ENCODE data around the gene PMIS2.
A peak's percentile ranks its signal among the peaks of the same experiment; 100 is the strongest.
"Not testable (repeated sequence)": the region's sequence is repeated elsewhere in the genome, so short reads cannot be mapped to it uniquely, and the experiment has no call there.

PMIS2 gene

DNA sequence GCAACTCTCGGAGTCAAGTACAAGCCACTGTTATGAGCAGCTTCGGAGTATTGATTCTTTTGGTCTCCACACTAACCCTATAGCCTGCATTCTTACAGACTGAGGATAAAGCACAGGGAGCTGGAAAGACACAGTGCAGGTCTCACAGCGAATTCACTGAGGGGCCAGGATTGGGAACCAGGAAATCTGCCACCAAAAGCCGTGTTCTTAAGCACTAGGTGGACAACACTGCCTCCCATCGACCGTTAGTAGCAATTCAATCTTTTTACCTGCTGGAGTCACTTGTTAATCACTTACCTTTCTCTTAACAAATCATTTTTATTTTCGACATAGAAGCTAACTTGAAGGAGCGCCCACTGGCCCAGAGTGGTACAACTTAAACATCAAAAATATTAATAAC is 6.3 kb downstream of the PMIS2 start:
- DNase-seq (ENCODE audit: low read depth) = peak; percentile 51

DNA sequence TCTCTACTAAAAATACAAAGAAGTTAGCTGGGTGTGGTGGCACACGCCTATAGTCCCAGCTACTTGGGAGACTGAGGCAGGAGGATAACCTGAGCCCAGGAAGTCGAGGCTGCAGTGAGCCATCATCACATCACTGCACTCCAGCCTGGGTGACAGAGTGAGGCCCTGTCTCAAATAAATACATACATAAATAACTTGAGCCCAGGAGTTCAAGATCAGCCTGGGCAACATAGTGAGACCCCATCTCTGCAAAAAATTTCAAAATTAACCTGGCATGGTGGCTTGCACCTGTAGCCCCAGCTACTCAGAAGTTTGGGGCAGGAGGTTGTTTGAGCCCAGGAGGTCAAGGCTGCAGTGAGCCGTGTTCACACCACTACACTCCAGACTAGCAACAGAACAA is 9.1 kb downstream of the PMIS2 start:
- not testable (repeated sequence) for DNase-seq (ENCODE audit: low read depth)

DNA sequence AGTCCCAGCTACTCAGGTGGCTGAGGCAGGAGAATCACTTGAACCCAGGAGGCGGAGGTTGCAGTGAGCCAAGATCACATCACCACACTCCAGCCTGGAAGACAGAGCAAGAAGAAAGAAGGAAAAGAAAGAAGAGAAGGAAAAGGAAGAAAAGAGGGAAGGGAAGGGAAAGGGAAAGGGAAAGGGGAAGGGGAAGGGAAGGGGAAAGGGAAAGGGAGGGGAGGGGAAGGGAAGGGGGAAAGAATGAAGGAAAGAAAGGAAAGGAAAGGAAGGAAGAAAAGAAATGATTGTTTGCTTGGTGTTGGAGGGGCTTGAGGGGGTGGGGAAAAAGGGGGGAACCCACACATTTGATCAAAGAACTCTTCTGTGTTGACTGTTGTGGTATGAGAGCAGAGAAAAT is 10.0 kb downstream of the PMIS2 start:
- no peak for DNase-seq (ENCODE audit: low read depth)

DNA sequence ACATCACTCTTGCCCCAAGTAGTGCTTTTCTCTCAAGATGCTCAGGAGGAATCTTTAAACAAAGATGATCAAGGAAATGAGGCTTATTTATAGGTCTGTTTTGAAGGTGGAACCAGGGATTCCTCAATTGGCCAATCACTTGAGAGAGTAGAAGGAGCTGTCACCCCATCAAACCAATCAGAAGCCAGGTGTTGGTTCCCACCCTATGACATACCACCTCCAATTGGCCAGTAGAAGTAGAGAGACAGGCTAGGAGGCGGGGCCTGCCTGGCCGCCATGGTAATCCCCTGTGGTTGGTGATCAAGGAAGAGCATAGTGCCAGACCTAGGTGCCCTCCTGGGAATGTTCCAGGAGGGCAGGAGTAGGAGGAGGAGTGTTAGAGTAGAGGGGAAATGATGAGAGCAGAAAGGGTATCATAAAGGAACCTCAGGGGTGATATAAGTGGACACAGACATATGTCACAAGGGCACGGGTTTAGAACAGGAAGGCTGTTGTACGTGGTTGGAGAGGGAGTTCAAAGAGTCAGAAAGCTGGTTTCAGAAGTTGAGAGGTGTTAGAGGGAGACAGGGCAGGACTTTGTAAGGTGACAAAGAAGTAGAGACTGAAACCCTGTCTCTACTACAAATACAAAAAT is 10.5 kb downstream of the PMIS2 start:
- DNase-seq (ENCODE audit: low read depth) = peak; percentile 21

DNA sequence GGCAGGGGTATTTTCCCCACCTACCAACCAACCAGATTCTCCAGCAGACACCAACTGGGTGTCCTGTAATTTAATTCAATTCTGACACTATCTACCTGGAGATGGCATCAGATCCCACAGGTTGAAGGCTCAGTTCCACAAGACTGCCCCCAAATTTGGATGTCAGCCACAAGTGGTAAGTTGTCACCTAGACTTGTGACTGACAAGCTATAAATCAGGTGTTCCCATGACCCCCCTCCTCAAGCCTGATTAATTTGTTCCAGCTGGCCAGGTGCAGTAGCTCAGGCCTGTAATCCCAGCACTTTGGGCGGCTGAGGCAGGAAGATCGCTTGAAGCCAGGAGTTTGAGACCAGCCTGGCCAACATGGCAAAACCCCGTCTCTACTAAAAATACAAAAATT is 16.0 kb downstream of the PMIS2 start:
- no peak for DNase-seq (ENCODE audit: low read depth)

DNA sequence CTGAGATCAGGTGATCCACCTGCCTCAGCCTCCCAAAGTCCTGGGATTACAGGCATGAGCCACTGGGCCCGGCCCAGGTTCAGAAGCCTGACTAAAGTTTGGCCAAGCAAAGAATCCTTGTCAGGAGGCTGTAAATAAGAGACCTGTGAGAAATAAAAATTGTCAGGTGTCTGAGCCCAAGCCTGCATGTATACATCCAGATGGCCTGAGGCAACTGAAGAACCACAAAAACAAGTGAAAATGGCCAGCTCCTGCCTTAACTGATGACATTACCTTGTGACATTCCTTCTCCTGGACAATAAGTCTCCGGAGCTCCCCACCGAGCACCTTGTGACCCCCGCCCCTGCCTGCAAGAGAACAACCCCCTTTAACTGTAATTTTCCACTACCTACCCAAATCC is 18.5 kb downstream of the PMIS2 start:
- not testable (repeated sequence) for DNase-seq (ENCODE audit: low read depth)

DNA sequence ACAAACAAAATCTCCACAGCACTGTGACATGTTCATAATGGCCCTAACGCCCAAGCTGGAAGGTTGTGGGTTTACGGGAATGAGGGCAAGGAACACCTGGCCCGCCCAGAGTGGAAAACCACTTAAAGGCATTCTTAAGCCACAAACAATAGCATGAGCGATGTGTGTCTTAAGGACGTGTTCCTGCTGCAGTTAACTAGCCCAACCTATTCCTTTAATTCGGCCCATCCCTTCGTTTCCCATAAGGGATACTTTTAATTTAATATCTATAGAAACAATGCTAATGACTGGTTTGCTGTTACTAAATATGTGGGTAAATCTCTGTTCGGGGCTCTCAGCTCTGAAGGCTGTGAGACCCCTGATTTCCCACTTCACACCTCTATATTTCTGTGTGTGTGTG is 21.2 kb downstream of the PMIS2 start:
- not testable (repeated sequence) for DNase-seq (ENCODE audit: low read depth)

DNA sequence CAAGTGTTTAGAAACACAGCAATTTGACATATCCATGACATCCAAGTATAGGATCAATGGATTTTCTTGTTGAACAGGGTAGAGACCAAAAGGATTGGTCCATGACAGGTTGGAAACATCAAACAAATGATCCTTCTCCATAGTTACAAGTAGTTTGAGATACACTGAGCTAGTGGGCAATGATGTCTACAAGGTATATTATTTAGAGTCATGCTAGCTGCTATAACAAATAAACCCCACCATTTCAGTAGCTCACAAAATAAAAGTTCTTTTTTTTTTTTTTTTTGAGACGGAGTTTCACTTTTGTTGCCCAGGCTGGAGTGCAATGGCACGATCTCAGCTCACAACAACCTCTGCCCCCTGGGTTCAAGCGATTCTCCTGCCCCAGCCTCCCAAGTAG is 21.7 kb downstream of the PMIS2 start:
- DNase-seq (ENCODE audit: low read depth) = no peak

DNA sequence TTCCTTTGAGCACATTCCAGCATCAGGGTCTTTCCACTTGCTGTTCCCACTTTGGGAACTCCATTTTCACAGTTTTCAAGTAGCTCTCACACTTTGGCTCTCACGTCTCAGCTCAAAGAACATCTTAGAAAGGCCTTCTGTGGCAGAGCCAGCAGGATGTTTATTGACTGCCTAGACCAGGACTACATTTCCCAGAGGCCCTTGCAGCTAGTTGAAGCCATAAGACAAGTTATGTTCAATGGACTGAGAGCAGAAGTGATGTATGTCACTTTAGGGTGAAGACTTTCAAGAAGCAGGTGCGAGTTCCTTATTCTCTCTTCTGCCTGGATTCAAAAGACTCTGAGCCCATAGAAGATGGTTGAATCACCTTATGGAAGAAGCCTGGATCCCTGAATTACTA is 22.3 kb downstream of the PMIS2 start:
- peak; percentile 25 for DNase-seq (ENCODE audit: low read depth)

DNA sequence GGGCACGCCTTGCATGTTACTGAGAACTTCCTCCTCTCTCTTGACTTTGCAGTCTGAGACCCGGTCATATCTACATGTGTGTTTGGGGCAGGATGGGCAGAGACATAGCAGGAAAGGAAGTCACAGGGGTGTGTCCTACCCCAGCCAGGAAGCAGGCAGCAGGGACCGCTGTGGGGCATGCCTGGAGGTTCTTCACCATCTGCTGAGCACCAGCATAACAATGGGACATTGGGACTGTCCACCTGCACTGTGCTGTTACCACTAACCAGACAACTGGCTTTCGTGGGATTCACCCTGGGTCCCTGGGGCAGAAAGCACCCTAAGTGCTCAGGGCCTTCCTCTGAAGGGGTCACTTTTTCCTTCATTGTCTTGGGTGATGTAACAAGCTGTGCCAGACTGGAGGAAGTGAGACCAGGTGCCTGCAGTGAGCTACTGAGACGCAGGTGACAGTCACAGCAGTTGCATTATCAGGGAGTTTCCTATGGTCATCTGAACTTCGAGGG is 23.9 kb downstream of the PMIS2 start:
- DNase-seq (ENCODE audit: low read depth) = no peak

DNA sequence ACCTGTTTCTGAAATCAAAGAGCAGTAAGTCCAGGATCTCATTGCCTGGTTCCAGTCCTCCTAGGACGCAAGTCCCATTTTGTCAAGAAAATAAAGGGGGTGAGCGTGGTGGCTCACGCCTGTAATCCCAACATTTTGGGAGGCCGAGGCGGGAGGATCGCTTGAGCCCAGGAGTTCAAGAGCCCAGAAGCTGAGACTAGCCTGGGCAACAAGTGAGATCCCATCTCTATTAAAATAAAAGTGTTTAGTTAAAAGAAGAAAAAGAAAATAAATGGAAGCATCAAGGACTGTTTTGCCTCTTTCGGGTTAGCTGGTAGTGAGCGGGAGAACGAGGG is 26.2 kb downstream of the PMIS2 start:
- DNase-seq (ENCODE audit: low read depth) = no peak

DNA sequence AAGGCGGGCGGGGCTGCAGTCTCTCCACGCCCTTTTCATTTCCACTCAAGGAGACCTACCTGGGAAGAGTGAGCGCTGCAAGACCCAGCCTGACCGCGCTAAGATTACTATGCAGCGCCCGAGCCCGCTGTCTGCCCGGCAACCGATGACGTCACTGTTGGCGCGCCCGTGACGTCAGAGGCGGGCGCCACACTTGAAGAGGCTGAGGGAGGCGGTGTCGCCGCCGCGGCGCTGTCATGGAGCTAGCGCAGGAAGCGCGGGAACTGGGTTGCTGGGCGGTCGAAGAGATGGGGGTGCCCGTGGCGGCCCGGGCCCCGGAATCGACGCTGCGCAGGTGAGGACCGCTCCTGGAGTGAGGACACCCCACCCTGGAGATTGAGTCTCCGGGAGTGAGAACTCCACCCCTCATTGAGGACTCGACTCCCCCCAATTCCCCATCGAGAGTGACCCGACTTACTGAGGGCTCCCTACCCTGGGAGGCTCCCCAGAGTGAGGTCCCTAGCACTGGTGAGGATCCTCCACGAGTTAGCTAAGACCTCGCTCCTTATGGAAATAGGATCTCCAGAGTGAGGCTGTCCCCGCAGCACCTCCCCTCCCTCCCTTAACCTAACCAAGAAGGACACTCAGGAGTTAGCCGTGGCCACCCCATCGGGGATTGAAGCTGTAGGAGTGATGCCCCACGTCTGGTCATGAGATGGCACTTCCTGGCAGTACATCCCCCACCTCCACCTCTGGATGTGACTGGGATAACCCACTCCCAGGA is 26.8 kb downstream of the PMIS2 start, which contains the start of gene HAUS5:
TSS of gene HAUS5 (plus strand) at position 177 of the 763 bp plus-strand sequence. CDS start at position 237, 60 bp downstream.
- peak; percentile 87 for DNase-seq (ENCODE audit: low read depth)

DNA sequence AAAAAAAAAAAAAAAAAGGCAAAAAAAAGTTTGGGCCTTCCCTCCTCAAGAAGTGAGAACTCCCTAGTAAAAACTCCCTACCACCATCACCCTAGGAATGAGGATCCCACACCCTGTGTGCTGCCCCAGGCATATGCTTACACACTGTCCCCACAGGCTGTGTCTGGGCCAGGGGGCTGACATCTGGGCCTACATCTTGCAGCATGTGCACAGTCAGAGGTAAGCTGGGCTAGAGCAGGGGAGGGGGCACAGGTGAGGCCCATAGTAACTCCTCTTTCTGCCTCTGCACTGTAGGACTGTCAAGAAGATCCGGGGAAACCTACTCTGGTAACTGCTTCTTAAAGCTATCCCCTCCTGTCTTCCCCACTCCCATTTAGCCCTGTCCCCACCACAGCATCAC is 27.6 kb downstream of the PMIS2 start:
- no peak for DNase-seq (ENCODE audit: low read depth)

DNA sequence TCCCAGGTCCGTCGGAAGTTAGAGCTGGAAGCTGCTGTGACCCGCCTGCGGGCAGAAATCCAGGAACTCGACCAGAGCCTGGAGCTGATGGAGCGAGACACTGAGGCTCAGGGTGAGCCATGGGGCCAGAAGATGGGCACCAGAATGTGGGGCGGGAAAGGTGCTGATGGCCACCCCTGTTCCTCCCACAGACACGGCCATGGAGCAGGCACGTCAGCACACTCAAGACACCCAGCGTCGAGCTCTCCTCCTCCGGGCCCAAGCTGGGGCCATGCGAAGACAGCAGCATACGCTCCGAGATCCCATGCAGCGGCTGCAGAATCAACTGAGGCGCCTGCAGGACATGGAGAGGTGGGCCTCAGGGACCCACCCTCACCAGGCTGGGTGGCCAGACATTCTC is 29.1 kb downstream of the PMIS2 start:
- no peak for DNase-seq (ENCODE audit: low read depth)

DNA sequence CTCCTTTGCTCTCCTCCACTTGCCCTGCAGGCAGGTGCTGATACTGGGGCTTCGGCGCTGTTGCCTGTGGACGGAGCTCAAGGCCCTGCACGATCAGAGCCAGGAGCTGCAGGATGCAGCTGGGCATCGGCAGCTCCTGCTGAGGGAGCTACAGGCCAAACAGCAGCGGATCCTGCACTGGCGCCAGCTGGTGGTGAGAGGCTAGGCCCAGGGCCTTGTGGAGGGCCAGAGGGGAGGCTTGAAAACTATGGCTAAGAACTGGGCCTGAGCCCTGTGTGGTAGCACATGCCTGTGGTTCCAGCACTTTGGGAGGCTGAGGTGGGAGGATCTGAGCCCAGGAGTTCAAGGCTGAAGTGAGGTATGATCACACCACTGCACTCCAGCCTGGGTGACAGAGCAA is 32.9 kb downstream of the PMIS2 start:
- DNase-seq (ENCODE audit: low read depth) = no peak

DNA sequence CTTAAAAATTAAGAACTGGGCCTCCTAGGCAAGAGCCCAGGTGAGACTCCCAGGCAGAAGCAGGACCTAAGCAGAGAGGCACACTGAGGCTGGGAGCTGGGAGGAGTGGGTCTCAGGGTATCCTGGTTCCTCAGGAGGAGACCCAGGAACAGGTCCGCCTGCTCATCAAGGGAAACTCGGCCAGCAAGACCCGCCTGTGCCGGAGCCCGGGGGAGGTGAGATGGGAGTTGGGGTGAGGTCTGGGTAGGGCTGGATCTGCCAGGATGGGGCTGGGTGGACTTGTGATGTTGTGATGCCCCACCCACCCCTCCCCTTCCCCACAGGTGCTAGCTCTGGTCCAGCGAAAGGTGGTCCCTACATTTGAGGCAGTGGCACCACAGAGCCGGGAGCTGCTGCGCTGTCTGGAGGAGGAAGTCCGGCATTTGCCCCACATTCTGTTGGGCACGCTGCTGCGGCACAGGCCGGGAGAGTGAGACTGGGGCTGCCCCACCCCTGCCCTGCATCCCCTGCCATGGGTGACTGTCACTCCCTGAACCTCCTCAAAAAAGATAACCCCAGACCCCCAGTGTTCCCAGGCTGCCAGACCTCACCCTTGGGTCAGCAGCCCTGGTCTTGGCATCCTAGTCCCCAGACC is 33.4 kb downstream of the PMIS2 start:
- no peak for DNase-seq (ENCODE audit: low read depth)

DNA sequence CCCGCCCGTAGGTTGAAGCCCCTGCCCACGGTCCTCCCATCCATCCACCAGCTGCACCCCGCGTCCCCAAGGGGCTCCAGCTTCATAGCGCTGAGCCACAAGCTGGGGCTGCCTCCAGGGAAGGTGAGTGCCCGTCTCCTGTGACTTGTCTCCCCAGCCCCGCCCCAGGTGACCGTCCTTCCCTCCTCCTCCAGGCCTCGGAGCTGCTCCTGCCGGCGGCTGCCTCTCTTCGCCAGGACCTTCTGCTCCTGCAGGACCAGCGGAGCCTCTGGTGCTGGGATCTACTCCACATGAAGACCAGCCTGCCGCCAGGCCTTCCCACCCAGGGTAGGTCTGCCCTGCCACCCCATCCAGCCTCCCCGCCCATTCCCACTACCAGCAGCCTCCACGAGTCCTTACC is 34.0 kb downstream of the PMIS2 start:
- DNase-seq (ENCODE audit: low read depth) = no peak

DNA sequence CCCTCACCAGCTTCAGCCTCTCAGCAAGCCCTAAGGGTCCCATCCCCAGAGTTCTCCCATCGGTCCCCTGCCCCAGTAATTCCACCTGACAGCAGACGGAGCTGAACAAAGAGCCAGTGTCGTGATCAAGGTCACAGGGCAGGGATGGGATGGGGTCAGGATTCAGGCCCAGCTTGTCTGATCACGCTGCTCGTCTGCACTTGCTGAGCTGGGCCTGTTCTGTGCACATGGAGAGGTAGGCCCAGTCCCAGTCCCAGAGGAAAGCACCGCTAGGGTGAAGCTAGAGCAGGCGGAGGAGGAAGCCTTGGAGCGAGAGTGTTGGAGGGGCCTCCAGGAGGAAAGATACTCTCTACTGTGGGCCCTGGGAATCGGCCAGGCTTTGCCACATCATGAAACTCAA is 35.7 kb downstream of the PMIS2 start:
- no peak for DNase-seq (ENCODE audit: low read depth)

DNA sequence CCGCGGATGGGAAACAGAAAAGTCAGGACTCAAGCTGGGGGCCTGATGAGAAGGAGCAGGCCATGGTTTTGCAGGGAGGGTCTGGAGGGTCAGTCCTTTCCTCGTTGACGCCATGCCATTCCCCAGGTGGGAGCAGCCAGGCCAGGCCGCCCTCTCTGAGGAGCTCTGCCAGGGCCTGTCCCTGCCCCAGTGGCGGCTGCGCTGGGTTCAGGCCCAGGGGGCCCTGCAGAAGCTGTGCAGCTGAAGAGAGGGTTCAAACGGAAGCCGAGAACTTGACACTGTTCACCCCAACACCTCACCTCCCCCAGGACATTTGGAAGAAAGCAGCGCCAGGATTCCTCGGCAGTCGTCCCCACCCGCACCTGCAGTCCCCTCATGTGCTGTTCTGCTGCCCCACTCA is 36.8 kb downstream of the PMIS2 start:
- no peak for DNase-seq (ENCODE audit: low read depth)

DNA sequence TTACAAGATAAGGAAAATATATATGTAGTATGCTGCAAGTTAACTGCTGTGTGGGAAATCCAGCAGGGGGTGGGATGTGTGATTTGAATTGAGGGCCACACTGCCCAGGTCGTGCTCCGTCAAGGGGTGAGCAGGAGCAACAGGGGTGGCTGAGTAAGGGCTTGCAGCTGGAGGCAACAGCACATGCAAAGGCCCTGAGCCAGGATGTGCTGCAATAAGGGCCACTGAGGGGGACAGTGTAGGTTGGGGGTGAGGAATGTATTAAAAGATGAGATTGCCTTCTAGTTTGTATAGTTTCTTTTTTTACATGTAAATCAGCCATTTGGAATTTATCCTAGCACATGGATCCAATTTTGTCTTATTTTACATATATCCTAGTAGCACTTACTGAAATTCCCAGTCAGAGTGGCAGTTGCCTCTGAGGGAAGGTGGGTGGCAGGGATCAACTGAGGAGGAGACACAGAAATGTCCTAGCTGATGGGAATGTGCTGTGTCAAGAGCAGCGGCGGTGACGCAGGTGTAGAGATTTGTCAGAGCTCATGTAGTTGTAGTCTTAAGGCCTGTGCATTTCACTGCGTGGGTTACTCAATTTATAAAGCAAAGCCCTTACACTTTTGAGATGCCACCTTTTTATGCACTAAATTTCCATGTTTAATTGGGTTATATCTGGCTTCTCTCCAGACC is 37.5 kb downstream of the PMIS2 start:
- DNase-seq (ENCODE audit: low read depth) = no peak

DNA sequence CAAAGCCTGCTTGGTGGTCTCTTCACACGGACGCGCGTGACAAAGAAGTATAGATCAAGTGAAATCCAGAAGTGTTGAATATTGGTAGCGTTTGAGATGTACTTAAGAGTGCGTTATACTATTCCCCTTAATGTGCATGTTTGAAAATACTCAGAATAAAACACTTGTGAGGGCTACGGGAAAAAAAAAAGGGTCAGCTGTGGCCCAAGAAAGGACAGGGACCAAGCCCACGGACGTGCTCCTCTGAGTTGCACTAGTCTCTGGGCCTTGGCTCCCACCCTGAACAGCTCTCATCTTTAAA is 42.2 kb downstream of the PMIS2 start:
- DNase-seq (ENCODE audit: low read depth) = no peak

DNA sequence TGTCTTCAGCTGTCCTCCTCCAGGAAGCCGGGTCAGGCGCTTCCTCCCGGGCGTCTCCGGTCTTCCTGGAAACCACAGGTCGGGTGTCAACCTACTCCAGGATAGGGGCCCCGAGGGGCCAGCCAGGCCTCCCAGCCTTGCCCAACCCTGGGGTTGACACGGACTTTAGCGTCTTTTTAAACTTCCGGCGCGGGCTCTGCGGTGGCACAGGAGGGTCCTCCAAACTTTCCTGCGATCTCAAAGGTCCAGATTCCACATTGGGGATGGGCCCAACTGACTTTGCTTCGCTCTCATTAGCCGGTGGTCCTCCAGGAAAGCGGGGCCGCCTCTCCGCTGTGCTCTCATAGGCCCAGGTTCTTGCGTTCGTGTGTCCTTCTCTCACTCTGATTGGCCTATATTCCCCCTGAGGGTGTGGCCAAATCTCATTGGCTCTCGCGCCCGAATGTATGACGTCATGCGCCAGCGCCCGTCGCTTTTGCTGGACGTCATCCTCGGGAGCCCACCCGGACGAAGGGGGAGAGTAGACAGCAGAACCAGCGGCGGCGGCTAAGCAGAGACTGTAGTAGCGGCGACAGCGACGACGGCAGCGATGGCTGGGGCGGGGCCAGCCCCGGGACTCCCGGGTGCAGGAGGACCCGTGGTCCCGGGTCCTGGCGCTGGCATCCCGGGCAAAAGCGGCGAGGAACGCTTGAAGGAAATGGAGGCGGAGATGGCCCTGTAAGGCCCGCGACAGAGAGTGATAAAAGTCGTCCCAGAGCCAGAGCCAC is 42.8 kb downstream of the PMIS2 start, which contains the start of gene RBM42:
TSS of gene RBM42 (plus strand) at position 472 of the 767 bp plus-strand sequence. CDS start at position 590, 118 bp downstream.
- peak; percentile 99 for DNase-seq (ENCODE audit: low read depth)

Data from iris pigment epithelial cell (primary cell).